Adipocyte (in vitro differentiated cells): ENCODE data around the gene AHCY.
"Not testable (repeated sequence)": the region's sequence is repeated elsewhere in the genome, so short reads cannot be mapped to it uniquely, and the experiment has no call there.

Experiments
- DNase-seq: peaks from one replicate; pipeline ENCODE4 v3.0.0-alpha.2; 2015; ENCODE audit warnings: low read depth
- H3K27me3 ChIP-seq: replicated peaks from 2 replicates; pipeline ENCODE4 v1.7.0; 2013; ENCODE audit warnings: mild to moderate bottlenecking, low read length, moderate library complexity; ENCODE audit not compliant: control insufficient read depth, insufficient read depth
- H3K36me3 ChIP-seq: 2 replicates; pipeline ENCODE4 v1.7.0; 2013; ENCODE audit warnings: low read length, mild to moderate bottlenecking, moderate library complexity; ENCODE audit not compliant: control insufficient read depth, insufficient read depth, severe bottlenecking
- H3K4me1 ChIP-seq: 2 replicates; pipeline ENCODE4 v1.7.0; 2013; ENCODE audit warnings: mild to moderate bottlenecking, low read length, moderate library complexity; ENCODE audit not compliant: control insufficient read depth, insufficient read depth
- H3K4me3 ChIP-seq: 2 replicates; pipeline ENCODE4 v1.7.0; 2013; ENCODE audit warnings: mild to moderate bottlenecking, low read length, moderate library complexity
- H3K9ac ChIP-seq: 2 replicates; pipeline ENCODE4 v1.7.0; 2013; ENCODE audit warnings: mild to moderate bottlenecking, low read length, moderate library complexity
- H3K9me3 ChIP-seq: 2 replicates; pipeline ENCODE4 v1.7.0; 2013; ENCODE audit warnings: mild to moderate bottlenecking, low read length, moderate library complexity; ENCODE audit not compliant: control insufficient read depth

Gene AHCY

GRCh38 chr20:34292496-34292895, 10.7 kb downstream of the AHCY start:
- Histone ChIP-seq H3K9ac (no peak overlapping the region), H3K4me3 (no peak overlapping the region), H3K27me3 (no peaks in the 10 kb centered on the region), H3K4me1 (no peaks in the 10 kb centered on the region), H3K9me3 (no peaks in the 10 kb centered on the region), H3K36me3 (peaks cover 73% of the 10 kb centered on the region)
- DNase-seq: no peak

GRCh38 chr20:34290471-34290870, 12.7 kb downstream of the AHCY start:
- H3K4me1 ChIP-seq: no peaks in the 10 kb centered on the region
- H3K27me3 ChIP-seq: no peaks in the 10 kb centered on the region
- H3K36me3 ChIP-seq: peaks cover 89% of the 10 kb centered on the region
- no peak overlapping the region for H3K4me3 ChIP-seq
- no peak for DNase-seq
- no peak overlapping the region for H3K9ac ChIP-seq
- no peaks in the 10 kb centered on the region for H3K9me3 ChIP-seq

GRCh38 chr20:34287500-34287899, 15.7 kb downstream of the AHCY start:
- not testable (repeated sequence) for H3K27me3 ChIP-seq, H3K4me1 ChIP-seq, H3K9me3 ChIP-seq, H3K4me3 ChIP-seq, H3K9ac ChIP-seq, DNase-seq
- peaks cover 89% of the 10 kb centered on the region for H3K36me3 ChIP-seq

- Histone ChIP-seq H3K4me1 (no peaks in the 10 kb centered on the region), H3K36me3 (peaks cover 89% of the 10 kb centered on the region), H3K9me3 (no peaks in the 10 kb centered on the region)
Observed at GRCh38 chr20:34285450-34285849, 17.7 kb downstream of the AHCY start.

GRCh38 chr20:34283844-34284243, 19.3 kb downstream of the AHCY start:
- Histone ChIP-seq H3K36me3 (peaks cover 91% of the 10 kb centered on the region), H3K27me3 (no peaks in the 10 kb centered on the region), H3K9ac (no peak overlapping the region), H3K4me3 (no peak overlapping the region), H3K4me1 (no peaks in the 10 kb centered on the region), H3K9me3 (no peaks in the 10 kb centered on the region)
- no peak for DNase-seq

More at GRCh38 chr20:34285450-34285849, 17.7 kb downstream of the AHCY start:
- DNase-seq: no peak
- Histone ChIP-seq H3K4me3 (no peak overlapping the region), H3K9ac (no peak overlapping the region), H3K27me3 (no peaks in the 10 kb centered on the region)

- Histone ChIP-seq H3K9ac (no peak overlapping the region), H3K4me3 (no peak overlapping the region), H3K27me3 (no peaks in the 10 kb centered on the region), H3K36me3 (peaks cover 84% of the 10 kb centered on the region), H3K9me3 (no peaks in the 10 kb centered on the region), H3K4me1 (no peaks in the 10 kb centered on the region)
- no peak for DNase-seq
Observed at GRCh38 chr20:34282041-34282440, 21.1 kb downstream of the AHCY start.

GRCh38 chr20:34281177-34281576, 22.0 kb downstream of the AHCY start:
- H3K9ac ChIP-seq: no peak overlapping the region
- no peaks in the 10 kb centered on the region for H3K27me3 ChIP-seq
- no peaks in the 10 kb centered on the region for H3K4me1 ChIP-seq
- no peak for DNase-seq
- peaks cover 80% of the 10 kb centered on the region for H3K36me3 ChIP-seq
- no peak overlapping the region for H3K4me3 ChIP-seq
- no peaks in the 10 kb centered on the region for H3K9me3 ChIP-seq

- Histone ChIP-seq H3K9ac (no peak overlapping the region), H3K9me3 (no peaks in the 10 kb centered on the region), H3K4me3 (no peak overlapping the region), H3K4me1 (peaks cover 39% of the 10 kb centered on the region), H3K27me3 (no peaks in the 10 kb centered on the region), H3K36me3 (peaks cover 23% of the 10 kb centered on the region)
- DNase-seq: no peak
Observed at GRCh38 chr20:34274694-34275093, 28.5 kb downstream of the AHCY start.

- no peaks in the 10 kb centered on the region for H3K27me3 ChIP-seq
- H3K4me3 ChIP-seq: no peak overlapping the region
- peaks cover 45% of the 10 kb centered on the region for H3K4me1 ChIP-seq
- peaks cover 8% of the 10 kb centered on the region for H3K36me3 ChIP-seq
- no peak overlapping the region for H3K9ac ChIP-seq
- no peaks in the 10 kb centered on the region for H3K9me3 ChIP-seq
- DNase-seq: peak; percentile 67
Observed at GRCh38 chr20:34271956-34272355, 31.2 kb downstream of the AHCY start.

GRCh38 chr20:34269996-34270627, 33.0 kb downstream of the AHCY start:
- Histone ChIP-seq H3K4me3 (no peak overlapping the region), H3K4me1 (peaks cover 45% of the 10 kb centered on the region), H3K9ac (no peak overlapping the region), H3K9me3 (no peaks in the 10 kb centered on the region), H3K36me3 (peaks cover 5% of the 10 kb centered on the region), H3K27me3 (no peaks in the 10 kb centered on the region)
- peak; percentile 34 for DNase-seq

GRCh38 chr20:34268851-34269636, 34.1 kb downstream of the AHCY start:
- H3K27me3 ChIP-seq: no peaks in the 10 kb centered on the region
- H3K9ac ChIP-seq: peak overlapping the region; percentile 68
- H3K36me3 ChIP-seq: peaks cover under 1% of the 10 kb centered on the region
- DNase-seq: peak; percentile 53
- peaks cover 45% of the 10 kb centered on the region for H3K4me1 ChIP-seq
- H3K9me3 ChIP-seq: no peaks in the 10 kb centered on the region
- peak overlapping the region; percentile 70 for H3K4me3 ChIP-seq
